Measurements from ENCODE around the gene SNORC. TPM values are rescaled to one million over a fixed set of nuclear protein-coding genes. Genes with fewer than 3 reads are reported as not detected.

The SNORC gene
- total and polyA plus RNA-seq, 2 of the 13 experiments (the other 11 are each of a cell fraction or from before 2014, with no cell fraction given): 59.1 to 86.1 TPM

DNA sequence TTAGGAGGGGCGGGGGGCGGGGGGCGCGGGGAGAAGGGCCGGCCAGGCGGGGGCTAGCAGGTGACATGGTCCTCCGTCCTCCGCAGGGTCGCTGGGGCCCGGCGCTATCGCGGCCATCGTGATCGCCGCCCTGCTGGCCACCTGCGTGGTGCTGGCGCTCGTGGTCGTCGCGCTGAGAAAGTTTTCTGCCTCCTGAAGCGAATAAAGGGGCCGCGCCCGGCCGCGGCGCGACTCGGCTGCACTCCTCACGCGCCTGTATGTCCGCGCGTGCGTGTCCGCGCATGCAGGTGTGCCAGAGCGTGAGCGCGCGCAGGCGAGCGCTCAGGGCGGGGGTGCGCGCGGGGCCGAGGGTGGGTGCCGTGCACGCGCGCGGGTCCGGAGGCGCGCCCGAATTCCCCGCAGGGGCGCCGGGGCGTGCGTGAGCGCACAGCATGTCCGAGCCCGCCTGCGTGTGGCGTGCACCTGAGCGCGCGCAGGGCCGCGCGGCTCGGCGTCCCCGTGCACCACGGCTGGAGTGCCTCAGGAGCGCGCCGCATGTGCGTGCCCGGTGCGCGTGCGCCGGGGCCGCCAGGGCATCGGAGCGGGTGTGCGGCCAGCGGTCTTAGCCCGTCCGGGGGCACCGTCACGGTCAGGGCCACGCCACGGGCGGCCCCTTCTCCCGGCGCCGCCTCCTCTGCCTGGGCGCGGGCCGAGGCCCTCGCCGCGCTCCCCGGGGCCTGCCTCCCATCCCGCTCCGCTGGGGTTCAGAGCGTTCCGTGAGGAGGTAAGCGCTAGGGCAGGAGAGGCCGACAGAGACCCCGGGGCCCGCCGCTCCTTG lies 6.3 kb downstream of the SNORC start (continued):
- 0 out of 2 replicates have a peak, but pooled peaks have one; percentile 46 for TF ChIP-seq ZNF329 (CRISPR knock-in tag; IDR thresholded peaks at IDR 0.05; ENCODE audit: low read depth)
- TF ChIP-seq ELF3 (CRISPR knock-in tag; IDR thresholded peaks at IDR 0.05): peak; percentile 23; the same call in 1 of the 2 replicates
- TF ChIP-seq RBM39 (IDR thresholded peaks at IDR 0.05; ENCODE audit: low read depth, low read length, poor library complexity, severe bottlenecking): peak; percentile 38
- TF ChIP-seq ZNF777 (CRISPR knock-in tag; IDR thresholded peaks at IDR 0.05): peak; percentile 46; the same call in 1 of the 2 replicates
- TF ChIP-seq, protein P1, sequence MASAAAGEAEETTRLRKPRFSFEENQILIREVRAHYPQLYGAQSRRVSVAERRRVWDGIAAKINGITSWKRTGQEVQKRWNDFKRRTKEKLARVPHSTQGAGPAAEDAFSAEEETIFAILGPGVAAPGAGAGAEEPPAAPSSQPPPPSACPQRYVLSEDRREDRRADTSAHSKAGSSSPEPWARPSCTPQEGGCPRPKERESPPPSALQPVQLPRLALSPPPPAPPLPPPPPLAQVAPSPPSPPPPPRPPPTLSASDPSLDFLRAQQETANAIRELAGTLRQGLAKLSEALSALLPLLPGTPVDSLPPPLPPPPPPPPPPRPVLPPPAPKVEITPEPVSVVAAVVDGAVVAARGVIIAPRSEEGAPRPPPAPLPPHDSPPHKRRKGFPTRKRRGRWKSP (CRISPR knock-in tag; IDR thresholded peaks at IDR 0.05): peak; percentile 64; the same call in 1 of the 2 replicates
- peak; percentile 72 for TF ChIP-seq BHLHE40 (IDR thresholded peaks at IDR 0.05; ENCODE audit: low read length)
- 0 out of 2 replicates have a peak, but pooled peaks have one; percentile 1 for TF ChIP-seq MAF1 (CRISPR knock-in tag; IDR thresholded peaks at IDR 0.05; ENCODE audit: borderline replicate concordance)
- TF ChIP-seq, protein P2, sequence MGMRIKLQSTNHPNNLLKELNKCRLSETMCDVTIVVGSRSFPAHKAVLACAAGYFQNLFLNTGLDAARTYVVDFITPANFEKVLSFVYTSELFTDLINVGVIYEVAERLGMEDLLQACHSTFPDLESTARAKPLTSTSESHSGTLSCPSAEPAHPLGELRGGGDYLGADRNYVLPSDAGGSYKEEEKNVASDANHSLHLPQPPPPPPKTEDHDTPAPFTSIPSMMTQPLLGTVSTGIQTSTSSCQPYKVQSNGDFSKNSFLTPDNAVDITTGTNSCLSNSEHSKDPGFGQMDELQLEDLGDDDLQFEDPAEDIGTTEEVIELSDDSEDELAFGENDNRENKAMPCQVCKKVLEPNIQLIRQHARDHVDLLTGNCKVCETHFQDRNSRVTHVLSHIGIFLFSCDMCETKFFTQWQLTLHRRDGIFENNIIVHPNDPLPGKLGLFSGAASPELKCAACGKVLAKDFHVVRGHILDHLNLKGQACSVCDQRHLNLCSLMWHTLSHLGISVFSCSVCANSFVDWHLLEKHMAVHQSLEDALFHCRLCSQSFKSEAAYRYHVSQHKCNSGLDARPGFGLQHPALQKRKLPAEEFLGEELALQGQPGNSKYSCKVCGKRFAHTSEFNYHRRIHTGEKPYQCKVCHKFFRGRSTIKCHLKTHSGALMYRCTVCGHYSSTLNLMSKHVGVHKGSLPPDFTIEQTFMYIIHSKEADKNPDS (CRISPR knock-in tag; IDR thresholded peaks at IDR 0.05): peak; percentile 60; the same call in 1 of the 2 replicates
- TF ChIP-seq AGO1 (IDR thresholded peaks at IDR 0.05; ENCODE audit: low read depth, low read length, poor library complexity, severe bottlenecking): peak; percentile 27
- TF ChIP-seq CEBPB (IDR thresholded peaks at IDR 0.05; ENCODE audit: borderline replicate concordance, low read depth, low read length): no peak
- TF ChIP-seq HNRNPK (IDR thresholded peaks at IDR 0.05; ENCODE audit: low read depth, low read length, poor library complexity, severe bottlenecking): peak; percentile 97
- 0 out of 2 replicates have a peak, but pooled peaks have one; percentile 29 for TF ChIP-seq PHF20 (CRISPR knock-in tag; IDR thresholded peaks at IDR 0.05)
- TF ChIP-seq ATAD3A (CRISPR knock-in tag; IDR thresholded peaks at IDR 0.05): peak; percentile 52; the same call in 1 of the 2 replicates
- peak; percentile 72 for TF ChIP-seq POLR2G (IDR thresholded peaks at IDR 0.05; ENCODE audit: low read depth, low read length)
- no peak for TF ChIP-seq ZNF75D (CRISPR knock-in tag; IDR thresholded peaks at IDR 0.05; ENCODE audit: borderline replicate concordance)
- peak; percentile 33; the same call in 1 of the 2 replicates for TF ChIP-seq SPEN (CRISPR knock-in tag; IDR thresholded peaks at IDR 0.05; ENCODE audit: low read depth)
- TF ChIP-seq ZNF335 (CRISPR knock-in tag; IDR thresholded peaks at IDR 0.05): no peak
- TF ChIP-seq, protein P3, sequence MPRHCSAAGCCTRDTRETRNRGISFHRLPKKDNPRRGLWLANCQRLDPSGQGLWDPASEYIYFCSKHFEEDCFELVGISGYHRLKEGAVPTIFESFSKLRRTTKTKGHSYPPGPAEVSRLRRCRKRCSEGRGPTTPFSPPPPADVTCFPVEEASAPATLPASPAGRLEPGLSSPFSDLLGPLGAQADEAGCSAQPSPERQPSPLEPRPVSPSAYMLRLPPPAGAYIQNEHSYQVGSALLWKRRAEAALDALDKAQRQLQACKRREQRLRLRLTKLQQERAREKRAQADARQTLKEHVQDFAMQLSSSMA (CRISPR knock-in tag; IDR thresholded peaks at IDR 0.05): 0 out of 2 replicates have a peak, but pooled peaks have one; percentile 28
- TF ChIP-seq IRX3 (CRISPR knock-in tag; IDR thresholded peaks at IDR 0.05; ENCODE audit: borderline replicate concordance, low read depth): 0 out of 2 replicates have a peak, but pooled peaks have one; percentile 59
- TF ChIP-seq, protein P4, sequence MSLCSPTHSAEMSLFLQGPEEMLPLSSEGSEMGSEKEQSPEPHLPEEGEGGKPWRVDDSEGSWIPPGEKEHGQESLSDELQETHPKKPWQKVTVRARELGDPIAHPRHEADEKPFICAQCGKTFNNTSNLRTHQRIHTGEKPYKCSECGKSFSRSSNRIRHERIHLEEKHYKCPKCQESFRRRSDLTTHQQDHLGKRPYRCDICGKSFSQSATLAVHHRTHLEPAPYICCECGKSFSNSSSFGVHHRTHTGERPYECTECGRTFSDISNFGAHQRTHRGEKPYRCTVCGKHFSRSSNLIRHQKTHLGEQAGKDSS (CRISPR knock-in tag; IDR thresholded peaks at IDR 0.05; ENCODE audit: borderline replicate concordance, low read depth): 0 out of 2 replicates have a peak, but pooled peaks have one; percentile 17
- TF ChIP-seq ZNF44 (CRISPR knock-in tag; IDR thresholded peaks at IDR 0.05): peak; percentile 77; the same call in 1 of the 2 replicates
- no peak for TF ChIP-seq ZNF354B (CRISPR knock-in tag; IDR thresholded peaks at IDR 0.05)
- TF ChIP-seq ZNF768 (CRISPR knock-in tag; IDR thresholded peaks at IDR 0.05): 0 out of 2 replicates have a peak, but pooled peaks have one; percentile 1
- TF ChIP-seq ATF7-NPFF (CRISPR knock-in tag; IDR thresholded peaks at IDR 0.05; ENCODE audit: low read depth): 0 out of 2 replicates have a peak, but pooled peaks have one; percentile 21
